Activated naive CD8-positive, alpha-beta T cell (primary cell): ENCODE results near the gene FTCD.

Experiments
- H3K27ac Mint-ChIP-seq: one replicate; pipeline ENCODE4 v1.8.0; 2021; ENCODE audit warnings: mixed read lengths
- H3K27me3 Mint-ChIP-seq: one replicate; pipeline ENCODE4 v1.8.0; 2021; ENCODE audit warnings: mixed read lengths
- H3K36me3 Mint-ChIP-seq: one replicate; pipeline ENCODE4 v1.8.0; 2021; ENCODE audit warnings: mixed read lengths
- H3K4me1 Mint-ChIP-seq: one replicate; pipeline ENCODE4 v1.8.0; 2021; ENCODE audit warnings: low read depth, mixed read lengths
- H3K4me3 Mint-ChIP-seq: one replicate; pipeline ENCODE4 v1.8.0; 2021; ENCODE audit warnings: mild to moderate bottlenecking, mixed read lengths
- H3K9me3 Mint-ChIP-seq: one replicate; pipeline ENCODE4 v1.8.0; 2021; ENCODE audit warnings: low read depth, mixed read lengths

FTCD gene

DNA sequence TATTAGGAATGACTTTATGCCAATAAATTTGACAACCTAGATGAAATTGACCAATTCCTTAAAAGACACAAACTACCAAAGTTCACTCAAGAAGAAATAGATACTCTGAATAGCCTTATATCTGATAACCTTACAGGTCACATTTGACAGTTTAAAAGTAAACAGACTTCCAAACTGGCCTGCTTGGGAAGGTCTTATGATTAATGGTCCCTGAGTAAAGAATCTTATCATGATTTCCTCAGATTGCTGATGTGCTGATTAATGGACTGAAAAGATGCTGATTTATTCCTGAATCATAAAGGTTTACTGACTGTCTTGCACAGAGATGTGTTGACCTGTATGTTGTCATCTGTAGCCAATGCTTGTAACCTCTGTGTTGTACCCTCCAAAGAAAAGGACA lies 9.7 kb upstream of the FTCD start:
- no peak overlapping the region for H3K4me3 Mint-ChIP-seq
- no peaks in the 10 kb centered on the region for H3K27me3 Mint-ChIP-seq
- no peaks in the 10 kb centered on the region for H3K9me3 Mint-ChIP-seq
- peaks cover 2% of the 10 kb centered on the region for H3K36me3 Mint-ChIP-seq
- no peak overlapping the region for H3K27ac Mint-ChIP-seq
- H3K4me1 Mint-ChIP-seq, result no peaks in the 10 kb centered on the region

DNA sequence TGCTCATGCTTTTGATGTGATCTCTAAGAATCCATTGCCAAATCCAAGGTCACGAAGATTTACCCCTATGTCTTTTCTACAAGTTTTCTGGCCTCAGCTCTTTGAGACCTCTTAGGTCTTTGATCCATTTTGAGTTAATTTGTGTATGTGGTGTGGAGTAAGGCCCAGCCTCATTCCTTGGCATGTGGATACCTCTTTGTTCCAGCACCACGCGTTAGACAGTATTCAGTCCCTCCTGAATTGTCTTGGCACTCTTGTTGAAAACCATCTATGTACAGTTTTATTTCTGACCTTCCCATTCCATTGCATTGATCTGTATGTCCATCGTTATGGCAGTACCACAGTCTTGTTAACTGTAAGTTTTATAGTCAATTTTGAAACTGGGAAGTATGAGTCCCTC lies 8.0 kb upstream of the FTCD start:
- no peaks in the 10 kb centered on the region for H3K9me3 Mint-ChIP-seq
- H3K27ac Mint-ChIP-seq, result no peak overlapping the region
- H3K36me3 Mint-ChIP-seq, result peaks cover 2% of the 10 kb centered on the region
- H3K4me1 Mint-ChIP-seq, result no peaks in the 10 kb centered on the region
- no peaks in the 10 kb centered on the region for H3K27me3 Mint-ChIP-seq
- no peak overlapping the region for H3K4me3 Mint-ChIP-seq

- no peaks in the 10 kb centered on the region for H3K27me3 Mint-ChIP-seq
- H3K4me1 Mint-ChIP-seq, result no peaks in the 10 kb centered on the region
- no peaks in the 10 kb centered on the region for H3K9me3 Mint-ChIP-seq
- peaks cover 2% of the 10 kb centered on the region for H3K36me3 Mint-ChIP-seq
- no peak overlapping the region for H3K4me3 Mint-ChIP-seq
- H3K27ac Mint-ChIP-seq, result no peak overlapping the region
Observed at GRCh38 chr21:46161633-46162592, 6.5 kb upstream of the FTCD start.

DNA sequence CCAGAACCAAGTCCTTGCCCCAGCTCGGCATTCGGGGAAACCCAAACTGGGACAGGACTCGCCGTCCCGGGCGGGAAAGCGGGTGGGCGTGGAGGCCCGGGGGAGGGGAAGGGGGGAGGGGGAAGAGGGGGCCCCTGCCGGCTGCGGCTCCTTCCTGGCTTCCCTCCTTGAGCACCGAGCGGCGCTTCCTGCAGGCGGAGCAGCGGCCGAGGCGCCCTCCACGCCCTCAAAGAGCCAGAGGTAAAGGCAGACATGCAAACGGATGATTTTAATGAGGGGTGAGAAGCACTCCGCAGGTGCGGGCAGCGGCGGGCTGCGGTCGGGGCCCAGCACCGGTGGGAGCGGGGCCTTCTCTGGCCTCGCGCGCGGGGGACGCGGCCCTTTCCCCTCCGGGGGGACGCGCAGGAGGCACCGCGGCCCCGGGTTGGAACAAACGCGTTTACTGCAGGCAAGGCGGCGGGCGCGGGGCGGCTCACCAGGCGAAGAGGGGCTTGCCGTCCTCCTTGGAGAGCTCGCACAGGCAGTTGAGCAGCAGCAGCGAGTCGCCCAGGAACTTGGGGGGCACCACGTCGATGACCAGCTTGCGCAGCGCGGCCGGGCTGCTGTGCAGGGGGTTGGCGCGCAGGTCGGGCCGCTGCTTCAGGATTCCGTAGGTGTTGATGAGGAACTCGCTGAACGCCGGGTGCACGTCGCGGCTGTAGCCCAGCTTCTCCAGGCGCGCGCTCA lies 5.7 kb upstream of the FTCD start:
- no peaks in the 10 kb centered on the region for H3K9me3 Mint-ChIP-seq
- H3K4me3 Mint-ChIP-seq, result no peak overlapping the region
- H3K27me3 Mint-ChIP-seq, result no peaks in the 10 kb centered on the region

GRCh38 chr21:46160657-46160906 lies 5.2 kb upstream of the FTCD start:
- peaks cover 2% of the 10 kb centered on the region for H3K36me3 Mint-ChIP-seq
- no peaks in the 10 kb centered on the region for H3K9me3 Mint-ChIP-seq
- H3K27me3 Mint-ChIP-seq, result no peaks in the 10 kb centered on the region
- no peak overlapping the region for H3K4me3 Mint-ChIP-seq
- H3K4me1 Mint-ChIP-seq, result no peaks in the 10 kb centered on the region
- H3K27ac Mint-ChIP-seq, result no peak overlapping the region

More for the DNA sequence above, 5.7 kb upstream of the FTCD start:
- Mint-ChIP-seq H3K4me1 (no peaks in the 10 kb centered on the region), H3K36me3 (peaks cover 2% of the 10 kb centered on the region), H3K27ac (no peak overlapping the region)

DNA sequence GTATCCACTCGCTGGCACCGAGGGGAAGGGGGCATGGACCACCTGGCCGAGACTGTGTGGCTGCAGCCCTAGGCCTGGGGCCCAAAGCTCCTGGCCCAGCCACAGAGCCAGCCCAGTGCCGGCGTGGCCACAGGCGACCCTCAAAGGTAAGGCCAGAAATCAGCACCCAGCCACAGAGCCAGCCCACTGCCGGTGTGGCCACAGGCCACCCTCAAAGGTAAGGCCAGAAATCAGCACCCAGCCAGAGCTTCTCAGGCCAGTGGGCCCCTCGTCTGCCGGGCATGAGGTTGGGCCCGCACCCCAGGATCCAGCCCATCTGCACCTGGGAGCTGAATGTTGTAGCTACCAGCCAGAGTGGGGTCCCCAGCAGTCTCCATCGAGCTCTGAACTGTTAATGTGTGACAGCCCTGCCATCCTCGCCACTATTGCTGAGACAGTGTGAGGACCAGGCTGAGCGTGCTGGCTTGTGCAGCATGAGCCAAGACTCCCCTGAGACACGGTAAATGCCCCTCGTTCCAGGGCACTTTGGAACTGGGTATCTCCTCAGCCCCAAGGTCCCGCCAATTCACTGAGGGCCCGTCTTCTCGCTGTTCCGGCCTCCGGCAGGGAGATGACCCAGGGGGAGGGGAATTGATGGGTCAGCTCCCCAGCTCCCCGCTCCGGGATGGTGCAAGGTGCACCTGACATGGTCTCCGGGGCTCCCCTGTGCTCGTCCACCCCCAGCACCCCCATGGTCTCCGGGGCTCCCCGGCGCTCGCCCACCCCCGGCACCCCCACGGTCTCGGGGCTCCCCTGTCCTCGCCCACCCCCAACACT lies 4.7 kb upstream of the FTCD start:
- no peak overlapping the region for H3K27ac Mint-ChIP-seq
- H3K36me3 Mint-ChIP-seq, result peaks cover 2% of the 10 kb centered on the region
- no peak overlapping the region for H3K4me3 Mint-ChIP-seq
- no peaks in the 10 kb centered on the region for H3K4me1 Mint-ChIP-seq
- H3K9me3 Mint-ChIP-seq, result no peaks in the 10 kb centered on the region
- H3K27me3 Mint-ChIP-seq, result no peaks in the 10 kb centered on the region

GRCh38 chr21:46159390-46159789 lies 4.0 kb upstream of the FTCD start:
- H3K9me3 Mint-ChIP-seq, result no peaks in the 10 kb centered on the region
- H3K4me3 Mint-ChIP-seq, result no peak overlapping the region
- peaks cover 2% of the 10 kb centered on the region for H3K36me3 Mint-ChIP-seq
- H3K27me3 Mint-ChIP-seq, result no peaks in the 10 kb centered on the region
- H3K4me1 Mint-ChIP-seq, result no peaks in the 10 kb centered on the region
- no peak overlapping the region for H3K27ac Mint-ChIP-seq

DNA sequence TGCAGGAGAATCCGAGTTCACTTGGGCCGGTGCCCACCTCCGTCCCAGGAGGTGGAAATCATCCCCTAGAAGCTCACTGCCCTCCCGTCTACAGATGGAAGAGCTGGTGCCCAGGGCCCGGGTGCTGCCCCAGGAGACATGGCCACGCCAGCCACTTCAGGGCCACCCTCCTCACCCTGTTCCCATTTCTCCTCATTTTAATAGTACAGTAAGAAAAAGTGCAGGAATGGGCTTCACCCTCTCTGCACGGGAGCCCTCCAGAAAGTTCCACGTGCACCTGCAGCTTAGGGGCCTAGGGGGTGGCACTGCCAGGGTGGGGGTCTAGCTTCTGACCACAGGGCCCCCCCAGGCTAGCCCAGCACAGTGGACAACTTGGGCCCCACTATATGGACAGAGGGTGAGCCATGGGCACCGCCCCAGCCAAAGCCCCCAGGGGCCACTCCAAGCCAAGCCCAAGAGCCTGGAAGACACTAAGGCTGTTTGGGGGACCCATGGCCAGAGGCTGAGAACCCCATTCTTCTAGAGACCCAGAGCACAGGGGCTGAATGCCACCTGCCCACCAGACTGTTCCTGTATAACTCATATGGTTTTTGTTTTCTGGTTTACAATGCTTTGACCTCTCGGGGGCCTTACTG lies 3.4 kb upstream of the FTCD start:
- Mint-ChIP-seq H3K36me3 (peaks cover 2% of the 10 kb centered on the region), H3K4me1 (no peaks in the 10 kb centered on the region), H3K27ac (no peak overlapping the region), H3K27me3 (no peaks in the 10 kb centered on the region), H3K4me3 (no peak overlapping the region), H3K9me3 (no peaks in the 10 kb centered on the region)

DNA sequence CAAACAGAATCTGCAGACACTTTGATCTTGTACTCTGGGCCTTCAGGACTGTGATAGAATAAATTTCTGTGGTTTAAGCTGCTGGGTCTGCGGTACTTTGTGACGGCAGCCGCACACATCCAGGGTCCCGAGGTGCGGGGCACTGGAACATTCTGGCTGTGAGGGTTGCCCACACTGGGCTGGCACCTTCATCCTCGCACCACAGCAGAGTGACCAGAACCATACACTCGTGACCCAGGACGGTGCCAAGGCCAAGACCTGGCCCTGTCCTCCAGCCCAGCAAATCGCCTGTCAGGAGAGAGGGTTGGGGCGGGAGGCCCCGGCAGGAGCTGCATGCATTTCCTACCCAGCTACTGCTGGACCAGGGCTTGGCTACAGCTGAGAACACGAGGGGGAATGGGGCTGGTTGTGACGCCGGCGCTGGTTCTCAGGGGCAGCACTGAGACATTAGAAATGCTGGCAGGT lies 2.6 kb upstream of the FTCD start:
- Mint-ChIP-seq H3K36me3 (peaks cover 2% of the 10 kb centered on the region), H3K9me3 (no peaks in the 10 kb centered on the region), H3K4me3 (no peak overlapping the region), H3K4me1 (no peaks in the 10 kb centered on the region), H3K27ac (no peak overlapping the region), H3K27me3 (no peaks in the 10 kb centered on the region)

- H3K36me3 Mint-ChIP-seq, result no peaks in the 10 kb centered on the region
- no peaks in the 10 kb centered on the region for H3K27me3 Mint-ChIP-seq
- no peak overlapping the region for H3K4me3 Mint-ChIP-seq
- H3K4me1 Mint-ChIP-seq, result no peaks in the 10 kb centered on the region
- no peaks in the 10 kb centered on the region for H3K9me3 Mint-ChIP-seq
- H3K27ac Mint-ChIP-seq, result no peak overlapping the region
Observed at GRCh38 chr21:46157396-46157986, 2.1 kb upstream of the FTCD start.

DNA sequence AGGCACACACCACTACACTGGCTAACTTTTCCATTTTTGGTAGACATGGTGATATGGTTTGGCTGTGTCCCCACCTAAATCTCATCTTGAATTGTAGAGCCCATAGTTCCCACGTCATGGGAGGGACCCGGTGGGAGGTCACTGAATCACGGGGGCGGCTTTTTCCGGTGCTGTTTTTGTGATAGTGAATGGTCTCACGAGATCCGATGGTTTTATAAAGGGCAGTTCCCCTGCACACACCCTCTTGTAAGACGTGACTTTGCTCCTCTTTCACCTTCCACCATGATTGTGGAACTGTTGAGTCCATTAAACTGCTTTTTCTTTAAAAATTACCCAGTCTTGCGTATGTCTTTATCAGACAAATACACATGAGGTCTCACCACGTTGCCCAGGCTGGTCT lies 1.3 kb upstream of the FTCD start:
- H3K27me3 Mint-ChIP-seq, result no peaks in the 10 kb centered on the region
- no peak overlapping the region for H3K4me3 Mint-ChIP-seq
- no peaks in the 10 kb centered on the region for H3K4me1 Mint-ChIP-seq
- no peak overlapping the region for H3K27ac Mint-ChIP-seq
- H3K9me3 Mint-ChIP-seq, result no peaks in the 10 kb centered on the region
- H3K36me3 Mint-ChIP-seq, result no peaks in the 10 kb centered on the region

GRCh38 chr21:46156378-46156645 lies 933 bp upstream of the FTCD start:
- H3K4me1 Mint-ChIP-seq, result no peaks in the 10 kb centered on the region
- no peak overlapping the region for H3K27ac Mint-ChIP-seq
- H3K27me3 Mint-ChIP-seq, result no peaks in the 10 kb centered on the region
- H3K4me3 Mint-ChIP-seq, result no peak overlapping the region
- H3K36me3 Mint-ChIP-seq, result no peaks in the 10 kb centered on the region
- H3K9me3 Mint-ChIP-seq, result no peaks in the 10 kb centered on the region

- H3K36me3 Mint-ChIP-seq, result no peaks in the 10 kb centered on the region
- H3K27me3 Mint-ChIP-seq, result no peaks in the 10 kb centered on the region
- H3K4me3 Mint-ChIP-seq, result no peak overlapping the region
- H3K9me3 Mint-ChIP-seq, result no peaks in the 10 kb centered on the region
- no peak overlapping the region for H3K27ac Mint-ChIP-seq
- H3K4me1 Mint-ChIP-seq, result no peaks in the 10 kb centered on the region
Observed at GRCh38 chr21:46154955-46155513, 345 bp downstream of the FTCD start.

DNA sequence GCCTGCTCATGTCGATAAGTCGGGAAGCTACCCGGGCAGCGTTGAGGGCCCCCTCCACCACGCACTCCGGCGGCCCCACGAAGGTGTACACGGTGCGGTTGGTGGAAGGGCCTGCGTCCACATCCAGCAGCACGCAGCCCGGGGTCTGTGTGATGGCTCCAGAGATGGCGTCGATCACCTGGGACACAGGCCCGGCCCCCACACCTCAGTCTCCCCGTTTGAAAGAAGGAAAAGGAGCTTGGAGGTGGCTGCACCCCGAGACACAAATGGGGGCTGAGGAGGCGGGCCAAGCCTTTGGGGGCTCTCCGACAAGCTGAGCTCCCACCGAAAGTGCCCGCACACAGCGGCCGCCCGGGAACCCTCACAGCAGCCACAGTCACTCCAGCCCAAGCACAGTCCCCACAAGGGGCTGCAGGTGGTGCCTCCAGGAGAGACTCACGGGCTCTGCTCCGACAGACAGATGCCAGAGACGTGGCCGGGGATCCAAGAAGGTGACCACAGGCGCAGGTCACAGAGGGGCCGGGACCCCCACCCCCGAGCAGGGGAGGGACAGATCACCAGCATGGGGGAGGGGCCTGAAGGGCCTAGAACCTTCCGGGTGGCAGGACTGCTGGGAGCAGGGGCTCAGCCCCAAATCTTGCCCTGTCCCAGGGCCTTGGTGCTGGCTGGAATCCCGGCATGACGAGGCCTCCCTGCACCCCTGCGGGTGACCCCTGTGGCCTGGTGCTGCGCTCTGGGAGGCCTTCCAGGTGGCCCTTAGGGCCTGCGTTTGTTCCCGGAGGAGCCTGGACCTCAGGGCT lies 1.0 kb downstream of the FTCD start:
- Mint-ChIP-seq H3K36me3 (no peaks in the 10 kb centered on the region), H3K27ac (no peak overlapping the region), H3K4me1 (no peaks in the 10 kb centered on the region), H3K27me3 (no peaks in the 10 kb centered on the region), H3K4me3 (no peak overlapping the region), H3K9me3 (no peaks in the 10 kb centered on the region)
